VCaP (cell line): ENCODE results near the gene GLIS1.

Experiments
- H3K27ac ChIP-seq: fragments of 450-650 bp; 2 replicates; pipeline ENCODE4 v1.5.1; 2017
- CTCF ChIP-seq: fragments of 450-650 bp; conservative IDR thresholded peaks from 2 replicates; pipeline ENCODE4 v1.5.1; 2017; ENCODE audit warnings: mild to moderate bottlenecking, moderate library complexity

GLIS1 gene

GRCh38 chr1:53583868-53584776, 154.8 kb downstream of the GLIS1 start:
- no peak for TF ChIP-seq CTCF
- no peak overlapping the region for H3K27ac ChIP-seq

GRCh38 chr1:53583021-53583867, 155.7 kb downstream of the GLIS1 start:
- no peak for TF ChIP-seq CTCF
- H3K27ac ChIP-seq, result no peak overlapping the region

GRCh38 chr1:53582211-53583020, 156.5 kb downstream of the GLIS1 start:
- no peak for TF ChIP-seq CTCF
- no peak overlapping the region for H3K27ac ChIP-seq

- no peak overlapping the region for H3K27ac ChIP-seq
- no peak for TF ChIP-seq CTCF
These were observed 157.5 kb downstream of the GLIS1 start for GRCh38 chr1:53581476-53581875.

GRCh38 chr1:53580739-53581475, 158.1 kb downstream of the GLIS1 start:
- no peak overlapping the region for H3K27ac ChIP-seq
- no peak for TF ChIP-seq CTCF

GRCh38 chr1:53580009-53580400, 159.0 kb downstream of the GLIS1 start:
- no peak overlapping the region for H3K27ac ChIP-seq
- no peak for TF ChIP-seq CTCF
